Activated CD4-positive, alpha-beta T cell treated with anti-CD3 and anti-CD28 coated beads, Interleukin-2, amount 50 U/mL, for 4 hours (primary cell): ENCODE results near the gene NUDT16L1.

Experiments used
- DNase-seq, 2 experiments: peaks; one replicate each; pipeline ENCODE4 v3.0.0-alpha.2; 2020

Gene NUDT16L1

GRCh38 chr16:4696172-4696904 lies 3.0 kb downstream of the NUDT16L1 start:
- no peak for DNase-seq

DNA sequence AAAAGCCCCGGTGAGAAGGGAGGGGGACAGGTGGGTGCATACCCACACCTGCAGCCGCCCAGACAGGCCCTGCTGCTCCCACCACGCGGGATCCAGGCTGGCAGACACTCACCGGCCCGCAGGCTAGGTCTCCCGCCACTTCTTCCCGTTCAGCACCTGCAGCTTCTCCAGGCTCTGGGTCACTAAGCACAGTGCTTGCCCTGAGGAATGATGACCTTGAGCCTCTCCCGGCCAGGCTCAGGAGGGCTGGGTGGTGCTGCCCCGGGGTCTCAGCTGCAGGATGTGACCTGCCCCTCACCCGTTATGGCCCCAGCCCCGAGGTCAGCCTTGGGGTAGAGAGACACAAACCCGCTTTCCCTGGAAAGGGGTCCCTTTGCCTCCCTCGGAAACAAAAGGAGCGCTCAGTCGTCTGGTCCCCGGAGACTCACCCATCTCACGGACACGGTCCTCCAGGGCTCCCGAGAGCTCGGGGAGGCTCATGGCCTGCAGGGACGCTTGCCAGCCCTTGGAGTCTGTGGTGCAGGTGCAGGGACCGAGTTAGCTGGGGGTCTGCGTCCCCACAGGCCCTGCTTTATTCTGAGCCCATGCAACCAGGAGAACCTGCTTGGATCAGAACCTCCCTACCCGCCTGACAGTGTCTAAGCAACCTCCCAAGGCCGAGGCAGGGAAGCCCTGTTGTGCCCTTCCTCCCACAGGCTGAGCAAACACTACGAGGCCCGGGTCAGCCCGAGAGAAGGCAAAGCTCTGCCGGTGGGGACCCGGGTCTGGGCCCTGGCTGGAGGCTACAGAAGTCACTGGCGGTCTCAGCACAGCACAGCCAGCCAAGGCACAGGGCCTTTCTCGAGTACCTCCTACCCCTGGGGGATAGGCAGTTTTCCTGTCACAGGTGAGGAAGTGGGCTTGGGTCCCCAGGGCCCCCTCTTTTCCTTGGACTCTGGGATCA lies 3.8 kb downstream of the NUDT16L1 start:
- no peak for DNase-seq

- DNase-seq: no peak
These were observed 4.5 kb downstream of the NUDT16L1 start for GRCh38 chr16:4697848-4698291.

- no peak for DNase-seq
These were observed 5.1 kb downstream of the NUDT16L1 start for GRCh38 chr16:4698321-4699045.

GRCh38 chr16:4699046-4699556 lies 5.7 kb downstream of the NUDT16L1 start:
- DNase-seq: no peak

DNA sequence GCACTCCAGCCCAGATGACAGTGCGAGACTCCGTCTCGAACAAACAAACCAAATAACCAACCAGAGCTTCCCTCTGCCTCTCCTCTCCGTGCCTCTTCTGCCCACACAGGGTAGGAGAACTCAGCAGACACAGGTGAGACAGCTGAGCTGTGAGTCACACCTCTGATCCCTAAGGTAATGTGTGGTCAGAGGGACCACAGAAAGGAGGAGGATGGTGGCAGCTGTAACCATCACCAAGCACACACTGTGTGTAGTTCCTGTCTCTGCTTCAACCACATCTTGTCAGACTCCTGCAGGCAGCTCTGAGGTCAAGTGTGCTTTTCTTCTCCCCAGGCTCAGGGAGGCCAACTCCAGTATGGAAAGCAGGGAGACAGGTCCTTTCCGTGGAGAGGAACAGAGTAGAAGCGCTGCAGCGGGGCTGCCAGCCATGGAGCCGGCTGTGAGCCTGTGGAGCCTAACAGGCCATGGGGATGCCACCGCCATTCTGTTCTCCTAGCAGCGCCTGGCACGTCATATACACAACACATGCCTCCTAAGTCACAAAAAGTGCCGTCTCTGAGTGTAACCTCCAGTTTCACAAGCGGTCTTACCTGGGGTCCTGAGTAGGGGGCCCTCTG lies 7.1 kb downstream of the NUDT16L1 start:
- DNase-seq: no peak

DNA sequence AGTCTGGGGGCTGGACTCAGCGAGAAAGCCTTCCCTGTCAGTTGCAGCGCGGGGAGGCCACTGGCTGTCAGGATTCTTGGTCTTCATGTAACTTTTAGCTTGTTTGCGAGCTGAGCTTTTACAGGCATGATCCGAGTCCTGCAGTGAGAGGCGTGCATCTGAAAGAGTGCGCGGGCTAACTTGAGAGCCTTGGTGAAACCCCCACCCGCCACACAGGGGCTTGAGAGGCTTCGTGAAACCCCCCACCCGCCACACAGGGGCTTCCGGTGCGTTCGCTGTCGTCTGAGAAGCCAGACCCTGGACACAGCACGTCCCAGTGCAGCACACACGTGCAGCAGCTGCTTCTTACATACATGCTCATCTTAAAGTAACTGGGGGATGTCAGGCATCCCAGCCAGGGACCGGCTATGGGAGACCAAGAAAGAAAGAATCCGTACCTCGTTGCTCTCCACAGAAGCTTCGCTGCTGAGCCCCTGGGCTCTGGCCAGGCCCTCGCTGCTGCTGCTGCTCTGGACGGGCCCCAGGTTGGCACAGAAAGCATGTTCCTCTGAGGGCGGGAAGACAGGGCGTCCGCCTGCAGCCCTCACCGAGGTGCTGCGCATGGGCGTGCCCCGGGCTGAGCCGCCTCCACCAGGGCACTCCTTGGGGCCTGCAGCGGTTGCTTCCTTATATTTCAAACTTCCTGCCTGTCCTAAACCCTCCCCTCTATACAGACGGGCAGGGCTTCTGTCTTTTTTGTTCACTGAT lies 7.8 kb downstream of the NUDT16L1 start:
- no peak for DNase-seq

- no peak for DNase-seq
These were observed 8.6 kb downstream of the NUDT16L1 start for GRCh38 chr16:4701791-4702465.

GRCh38 chr16:4702466-4702808 lies 9.1 kb downstream of the NUDT16L1 start:
- DNase-seq: no peak

- no peak for DNase-seq
These were observed 10.5 kb downstream of the NUDT16L1 start for GRCh38 chr16:4703906-4704305.

GRCh38 chr16:4704491-4704890 lies 11.1 kb downstream of the NUDT16L1 start:
- DNase-seq: no peak

DNA sequence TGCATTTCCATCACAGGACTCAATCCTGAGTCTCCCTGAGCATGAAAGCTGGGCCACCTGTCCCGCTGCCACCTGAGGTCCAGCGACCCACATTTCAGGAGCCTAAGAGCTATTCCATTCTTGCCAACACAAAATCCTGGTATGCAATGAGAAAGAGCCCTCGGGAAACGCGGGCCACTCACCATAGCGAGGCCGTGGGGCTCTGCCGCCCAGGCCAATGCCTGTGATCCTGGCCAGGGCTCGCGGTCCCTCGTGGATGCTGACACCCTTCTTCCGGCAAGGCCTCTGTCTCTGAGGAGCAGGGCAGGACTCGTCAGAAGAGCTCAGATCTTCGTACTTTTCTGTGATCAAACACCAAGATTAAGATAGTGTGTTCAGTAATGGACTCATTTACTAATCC lies 11.6 kb downstream of the NUDT16L1 start:
- DNase-seq: no peak

GRCh38 chr16:4706871-4707270 lies 13.5 kb downstream of the NUDT16L1 start:
- no peak for DNase-seq

DNA sequence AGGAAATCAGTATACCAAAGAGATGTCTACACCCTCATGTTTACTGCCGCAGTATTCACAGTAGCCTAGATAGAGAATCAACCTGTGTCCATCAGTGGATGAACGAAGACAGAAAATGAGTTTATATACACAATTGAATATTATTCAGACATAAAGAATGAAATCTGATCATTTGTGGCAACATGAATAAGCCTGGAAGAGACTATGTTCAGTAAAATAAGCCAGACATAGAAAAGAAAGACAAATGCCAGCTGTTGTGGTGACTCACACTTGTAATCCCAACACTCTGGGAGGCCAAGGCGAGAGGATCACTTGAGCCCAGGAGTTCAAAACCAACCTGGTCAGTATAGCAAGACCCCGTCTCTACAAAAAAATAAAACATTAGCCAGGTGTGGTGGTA lies 16.1 kb downstream of the NUDT16L1 start:
- DNase-seq: no peak

DNA sequence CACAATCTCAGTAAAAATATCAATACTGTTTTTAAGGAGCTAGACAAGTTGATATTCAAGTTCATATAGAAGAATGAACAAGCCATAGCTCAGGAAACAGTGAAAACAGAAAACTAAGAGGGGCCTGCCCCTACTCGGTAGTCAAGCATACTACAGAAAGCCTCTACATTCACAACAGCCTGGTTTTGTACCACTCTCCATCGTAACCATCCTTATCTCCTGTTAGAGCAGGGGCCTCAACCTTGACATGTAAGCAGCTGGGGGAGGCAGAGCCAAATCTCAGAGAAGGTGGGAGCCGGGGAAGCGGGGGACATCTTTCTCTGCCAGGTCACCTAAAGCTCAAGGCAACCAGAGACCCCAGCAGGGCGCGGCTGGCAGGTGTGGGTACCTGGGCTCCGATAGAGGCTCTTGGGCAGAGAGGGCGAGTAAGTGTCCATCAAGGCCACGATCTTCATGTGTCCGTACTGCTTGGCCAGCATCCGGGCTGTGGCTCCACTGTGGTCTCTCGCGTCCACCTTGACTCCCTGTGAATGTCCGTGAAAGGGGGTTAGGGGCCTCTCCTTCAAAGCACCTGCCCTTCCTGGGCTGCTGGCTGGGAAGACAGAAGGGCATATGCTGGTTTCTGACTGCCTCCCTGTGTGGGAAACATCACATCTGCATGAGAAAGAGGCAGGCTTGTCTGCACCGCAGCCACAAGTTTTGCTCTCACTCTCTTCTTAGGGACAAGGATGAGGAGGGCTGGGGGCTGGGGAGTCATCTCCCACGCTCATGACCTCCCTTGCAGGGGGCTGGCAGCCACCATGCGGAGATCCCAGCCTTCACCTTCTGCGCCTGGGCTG lies 20.5 kb downstream of the NUDT16L1 start:
- DNase-seq: no peak

- no peak for DNase-seq
These were observed 21.6 kb downstream of the NUDT16L1 start for GRCh38 chr16:4714996-4715395.

- DNase-seq: no peak
These were observed 25.1 kb downstream of the NUDT16L1 start for GRCh38 chr16:4718466-4718865.

DNA sequence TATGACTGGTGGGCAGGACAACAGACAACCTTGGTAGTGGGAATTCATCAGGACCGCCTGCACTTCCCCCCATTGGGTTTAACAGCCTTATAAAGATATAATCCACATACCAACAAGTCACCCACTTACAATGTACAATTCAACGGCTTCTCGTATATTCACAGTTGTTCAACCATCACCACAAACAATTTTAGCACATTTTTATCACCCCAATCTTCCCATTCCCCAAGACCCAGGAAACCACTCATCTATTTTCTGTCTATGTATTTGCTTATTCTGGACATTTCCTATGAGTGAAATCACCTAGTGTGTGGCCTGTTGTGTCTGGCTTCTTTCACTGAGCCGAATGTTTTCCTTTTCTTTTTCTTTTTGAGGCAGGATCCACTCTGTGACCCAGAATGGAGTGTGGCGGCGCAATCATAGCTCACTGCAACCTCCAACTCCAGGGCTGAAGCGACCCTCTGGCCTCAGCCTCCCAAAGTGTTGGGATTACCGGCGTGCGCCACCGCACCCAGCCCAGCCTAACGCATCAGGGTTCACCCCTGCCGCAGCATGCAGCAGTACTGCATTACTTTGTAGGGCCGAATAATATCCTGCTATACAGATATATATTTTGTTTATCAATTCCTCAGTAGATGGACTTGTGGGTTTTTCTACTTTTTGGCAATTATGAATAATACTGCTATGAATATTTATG lies 29.9 kb downstream of the NUDT16L1 start:
- no peak for DNase-seq

- no peak for DNase-seq
These were observed 31.4 kb downstream of the NUDT16L1 start for GRCh38 chr16:4724661-4725270.
